ENCODE results near the gene NUP43. TPM values are rescaled to one million over a fixed set of nuclear protein-coding genes. Genes with fewer than 3 reads are reported as not detected.

NUP43 gene
- total and polyA plus RNA-seq, 9 donors, result 8.9 to 37.3 (median 25.8) TPM

DNA sequence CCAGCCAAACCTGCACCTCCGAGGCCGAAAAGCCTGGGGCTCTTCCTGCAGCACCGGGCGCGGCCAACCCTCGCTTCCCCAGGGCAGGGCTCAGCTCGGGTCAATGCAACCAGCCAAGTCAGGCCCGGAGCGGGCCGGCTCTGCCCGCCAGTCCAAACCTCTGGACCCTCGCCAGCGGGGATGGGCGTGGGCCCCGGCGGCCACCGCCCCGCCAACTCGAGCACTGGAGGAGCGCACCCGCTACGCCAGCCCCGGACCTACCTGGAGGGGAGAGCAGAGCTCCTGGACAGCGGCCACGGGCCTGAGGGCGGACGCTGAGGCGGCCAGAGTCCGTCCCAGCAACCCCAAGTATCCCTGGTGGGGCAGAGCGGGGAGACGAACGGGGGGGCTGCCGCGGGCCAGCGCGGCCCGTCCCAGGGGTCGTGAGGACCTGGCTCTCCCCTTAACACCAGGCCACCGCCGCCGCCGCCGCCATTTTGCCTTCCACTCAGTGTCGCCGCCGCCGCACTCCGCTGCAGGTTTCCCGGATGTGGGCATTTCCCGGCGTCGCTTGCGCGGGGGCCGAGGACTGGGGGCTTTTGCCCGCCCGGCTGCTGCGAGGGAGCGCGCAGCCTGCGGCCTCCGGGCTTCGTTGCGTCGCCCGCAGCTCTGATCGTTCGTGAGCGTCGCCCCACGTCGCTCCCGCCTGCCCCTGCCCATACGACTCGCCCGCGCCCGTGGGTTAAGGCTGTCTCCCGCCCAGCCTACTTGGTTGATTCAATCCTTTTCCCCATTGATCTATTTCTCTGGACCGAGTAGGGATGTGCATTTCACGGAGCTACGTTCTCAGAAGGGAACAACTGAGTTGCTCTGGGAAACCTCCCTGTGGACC is 28.5 kb downstream of the NUP43 start, which contains the start of gene LATS1:
TSS of gene LATS1 (minus strand) at position 514 of the 871 bp plus-strand sequence. CDS start 15,975 bp downstream, outside the sequence.
- Histone ChIP-seq H3K4me3 (peak within 1 kb of the TSS; percentile 96), H3K36me3 (no peaks in the 10 kb centered on the region), H3K9me3 (no peaks in the 10 kb centered on the region), H3K27me3 (no peaks in the 10 kb centered on the region), H3K4me1 (ENCODE audit: insufficient read depth) (peaks cover 6% of the 10 kb centered on the region), H3K27ac (peak within 1 kb of the TSS; percentile 97)
- intact Hi-C loops (cut with DNase I), result no loop called here
- 0 to 1% (median 0%) methylated on average over 67 to 82 of the region's 82 CpGs for WGBS, 3 donors
- peak; percentile 77 for TF ChIP-seq POLR2A (IDR thresholded peaks at IDR 0.05)
- TF ChIP-seq, protein P1, sequence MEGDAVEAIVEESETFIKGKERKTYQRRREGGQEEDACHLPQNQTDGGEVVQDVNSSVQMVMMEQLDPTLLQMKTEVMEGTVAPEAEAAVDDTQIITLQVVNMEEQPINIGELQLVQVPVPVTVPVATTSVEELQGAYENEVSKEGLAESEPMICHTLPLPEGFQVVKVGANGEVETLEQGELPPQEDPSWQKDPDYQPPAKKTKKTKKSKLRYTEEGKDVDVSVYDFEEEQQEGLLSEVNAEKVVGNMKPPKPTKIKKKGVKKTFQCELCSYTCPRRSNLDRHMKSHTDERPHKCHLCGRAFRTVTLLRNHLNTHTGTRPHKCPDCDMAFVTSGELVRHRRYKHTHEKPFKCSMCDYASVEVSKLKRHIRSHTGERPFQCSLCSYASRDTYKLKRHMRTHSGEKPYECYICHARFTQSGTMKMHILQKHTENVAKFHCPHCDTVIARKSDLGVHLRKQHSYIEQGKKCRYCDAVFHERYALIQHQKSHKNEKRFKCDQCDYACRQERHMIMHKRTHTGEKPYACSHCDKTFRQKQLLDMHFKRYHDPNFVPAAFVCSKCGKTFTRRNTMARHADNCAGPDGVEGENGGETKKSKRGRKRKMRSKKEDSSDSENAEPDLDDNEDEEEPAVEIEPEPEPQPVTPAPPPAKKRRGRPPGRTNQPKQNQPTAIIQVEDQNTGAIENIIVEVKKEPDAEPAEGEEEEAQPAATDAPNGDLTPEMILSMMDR (IDR thresholded peaks at IDR 0.05), result no peak
- no peak for TF ChIP-seq EP300 (IDR thresholded peaks at IDR 0.05)
- peak; percentile 89 to 94 (median 91) for DNase-seq

DNA sequence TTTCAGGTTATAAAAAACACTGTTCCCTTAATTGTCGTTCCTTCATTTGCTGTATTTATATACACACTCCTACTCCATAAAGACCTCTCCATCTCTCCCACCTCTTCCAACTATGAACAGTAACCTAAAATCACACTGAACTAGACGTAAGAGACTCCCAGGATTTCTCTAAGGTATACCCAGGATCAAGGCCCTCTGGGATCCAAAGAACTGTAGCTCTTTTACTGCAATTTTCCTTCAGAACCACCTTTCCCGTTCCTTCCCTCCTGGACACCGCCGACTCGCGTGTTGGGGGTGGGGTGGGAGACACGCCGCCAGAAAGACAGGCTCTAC is 29.1 kb downstream of the NUP43 start:
- peak overlapping the region; percentile 96 for H3K4me3 ChIP-seq
- H3K27ac ChIP-seq, result peak overlapping the region; percentile 97
- TF ChIP-seq, protein P1 (IDR thresholded peaks at IDR 0.05), result no peak
- no peak for TF ChIP-seq EP300 (IDR thresholded peaks at IDR 0.05)
- no peak for TF ChIP-seq POLR2A (IDR thresholded peaks at IDR 0.05)
- WGBS, 3 donors, result 0 to 1% (median 0%) methylated on average over 9 of the region's 9 CpGs
- no peaks in the 10 kb centered on the region for H3K36me3 ChIP-seq
- intact Hi-C loops (cut with DNase I), result no loop called here
- no peaks in the 10 kb centered on the region for H3K9me3 ChIP-seq
- peaks cover 8% of the 10 kb centered on the region for H3K4me1 ChIP-seq (ENCODE audit: insufficient read depth)
- H3K27me3 ChIP-seq, result no peaks in the 10 kb centered on the region
- DNase-seq, result no peak

DNA sequence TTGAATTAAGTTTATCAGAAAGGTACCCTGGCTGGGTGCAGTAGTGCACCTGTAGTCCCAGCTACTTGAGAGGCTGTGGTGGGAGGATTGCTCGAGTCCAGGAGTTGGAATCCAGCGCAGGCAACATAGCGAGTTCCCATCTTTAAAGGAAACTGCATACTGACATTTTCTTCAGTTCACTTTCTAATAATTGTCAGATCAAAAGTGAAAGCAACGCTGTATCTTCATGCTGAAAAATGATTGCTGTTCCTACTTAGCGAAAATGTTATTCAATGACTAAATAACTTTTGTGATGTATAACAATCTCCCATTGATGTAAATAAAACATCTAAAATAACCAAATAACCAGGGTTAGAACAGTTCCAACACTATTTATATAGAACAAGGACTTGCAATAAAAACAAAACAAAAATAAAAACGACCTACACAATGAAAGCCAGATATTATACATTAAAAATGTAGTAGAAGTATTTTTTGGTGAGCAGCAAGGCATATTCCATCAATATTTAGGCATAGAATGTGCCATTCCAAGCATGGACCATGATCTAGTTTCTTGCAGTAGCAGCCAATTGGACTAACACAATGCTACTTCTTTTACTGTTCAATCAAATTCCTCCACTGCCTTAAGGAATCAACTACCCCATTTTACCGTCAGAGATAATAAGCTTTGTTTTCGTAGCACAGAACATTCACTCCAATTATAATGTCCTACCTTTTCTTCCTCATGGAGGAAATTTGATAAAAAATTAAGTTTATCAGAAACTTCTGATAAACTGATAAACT is 30.0 kb downstream of the NUP43 start:
- H3K4me3 ChIP-seq, result peak overlapping the region; percentile 96
- DNase-seq, result no peak
- intact Hi-C loops (cut with DNase I), result no loop called here
- H3K36me3 ChIP-seq, result no peaks in the 10 kb centered on the region
- TF ChIP-seq EP300 (IDR thresholded peaks at IDR 0.05), result no peak
- TF ChIP-seq, protein P1 (IDR thresholded peaks at IDR 0.05), result no peak
- TF ChIP-seq POLR2A (IDR thresholded peaks at IDR 0.05), result no peak
- no peaks in the 10 kb centered on the region for H3K27me3 ChIP-seq
- no peak overlapping the region for H3K27ac ChIP-seq
- 7 to 20% (median 11%) methylated on average over 8 of the region's 8 CpGs for WGBS, 3 donors
- no peaks in the 10 kb centered on the region for H3K9me3 ChIP-seq
- H3K4me1 ChIP-seq (ENCODE audit: insufficient read depth), result peaks cover 8% of the 10 kb centered on the region

DNA sequence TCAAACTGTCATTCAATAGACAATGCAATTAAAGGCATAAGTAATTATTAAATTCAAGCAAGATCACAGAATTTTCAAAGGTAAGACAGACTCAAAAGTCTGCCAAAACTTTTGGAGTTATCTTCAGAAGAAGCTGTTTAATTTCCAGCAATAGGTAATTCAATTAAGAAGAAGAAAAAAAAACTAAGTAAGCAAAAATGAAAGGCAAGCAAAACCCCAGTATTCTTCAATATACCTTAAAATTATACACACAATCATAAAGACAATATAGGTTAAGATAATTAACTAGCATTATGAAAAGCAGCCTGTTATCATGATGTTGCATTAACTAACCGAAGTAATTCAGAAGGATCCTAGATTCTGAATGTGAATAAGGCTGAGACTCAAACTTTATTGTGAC is 31.9 kb downstream of the NUP43 start:
- H3K27me3 ChIP-seq, result no peaks in the 10 kb centered on the region
- H3K36me3 ChIP-seq, result no peaks in the 10 kb centered on the region
- no peak overlapping the region for H3K27ac ChIP-seq
- DNase-seq, result no peak
- no peak overlapping the region for H3K4me3 ChIP-seq
- TF ChIP-seq, protein P1 (IDR thresholded peaks at IDR 0.05), result no peak
- no peak for TF ChIP-seq POLR2A (IDR thresholded peaks at IDR 0.05)
- TF ChIP-seq EP300 (IDR thresholded peaks at IDR 0.05), result no peak
- 93 to 96% (median 94%) methylated on average over 1 of the region's 1 CpG for WGBS, 3 donors
- peaks cover 8% of the 10 kb centered on the region for H3K4me1 ChIP-seq (ENCODE audit: insufficient read depth)
- H3K9me3 ChIP-seq, result no peaks in the 10 kb centered on the region
- intact Hi-C loops (cut with DNase I), result no loop called here
